ENCODE measurements around the gene WDFY2.
"Not testable (repeated sequence)": the region's sequence is repeated elsewhere in the genome, so short reads cannot be mapped to it uniquely, and the experiment has no call there.

DNA sequence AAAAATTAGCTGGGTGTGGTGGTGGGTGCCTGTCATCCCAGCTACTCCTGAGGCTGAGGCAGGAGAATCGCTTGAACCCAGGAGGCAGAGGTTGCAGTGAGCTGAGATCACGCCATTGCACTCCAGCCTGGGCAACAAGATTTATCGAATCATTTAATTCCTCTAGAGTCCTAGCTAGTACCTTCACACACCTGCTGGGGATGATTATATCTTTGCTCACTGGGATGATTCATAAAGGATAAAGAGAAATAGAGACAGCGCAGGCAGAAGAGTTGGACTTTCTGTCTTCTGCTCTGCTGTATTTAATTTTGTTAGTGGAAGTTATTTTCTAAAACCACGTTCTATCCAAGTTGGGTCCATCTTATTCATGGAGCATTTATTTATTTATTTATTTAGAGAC lies 56.4 kb downstream of the WDFY2 start:
- TF ChIP-seq, protein P1, sequence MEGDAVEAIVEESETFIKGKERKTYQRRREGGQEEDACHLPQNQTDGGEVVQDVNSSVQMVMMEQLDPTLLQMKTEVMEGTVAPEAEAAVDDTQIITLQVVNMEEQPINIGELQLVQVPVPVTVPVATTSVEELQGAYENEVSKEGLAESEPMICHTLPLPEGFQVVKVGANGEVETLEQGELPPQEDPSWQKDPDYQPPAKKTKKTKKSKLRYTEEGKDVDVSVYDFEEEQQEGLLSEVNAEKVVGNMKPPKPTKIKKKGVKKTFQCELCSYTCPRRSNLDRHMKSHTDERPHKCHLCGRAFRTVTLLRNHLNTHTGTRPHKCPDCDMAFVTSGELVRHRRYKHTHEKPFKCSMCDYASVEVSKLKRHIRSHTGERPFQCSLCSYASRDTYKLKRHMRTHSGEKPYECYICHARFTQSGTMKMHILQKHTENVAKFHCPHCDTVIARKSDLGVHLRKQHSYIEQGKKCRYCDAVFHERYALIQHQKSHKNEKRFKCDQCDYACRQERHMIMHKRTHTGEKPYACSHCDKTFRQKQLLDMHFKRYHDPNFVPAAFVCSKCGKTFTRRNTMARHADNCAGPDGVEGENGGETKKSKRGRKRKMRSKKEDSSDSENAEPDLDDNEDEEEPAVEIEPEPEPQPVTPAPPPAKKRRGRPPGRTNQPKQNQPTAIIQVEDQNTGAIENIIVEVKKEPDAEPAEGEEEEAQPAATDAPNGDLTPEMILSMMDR (IDR thresholded peaks at IDR 0.05) = not testable (repeated sequence)
- TF ChIP-seq POLR2A (IDR thresholded peaks at IDR 0.05) = not testable (repeated sequence)
